Stimulated activated naive CD8-positive, alpha-beta T cell treated with anti-CD3 and anti-CD28 coated beads, Interleukin-15, Interleukin-2, amounts not matched to agents 100 ng/mL and 50 ng/mL, for 24 hours (primary cell): Measurements from ENCODE around the gene SOX14.

Experiments used
- H3K27ac Mint-ChIP-seq: one replicate; pipeline ENCODE4 v1.8.0; 2021; ENCODE audit warnings: mild to moderate bottlenecking, mixed read lengths
- H3K27me3 Mint-ChIP-seq: one replicate; pipeline ENCODE4 v1.8.0; 2021; ENCODE audit warnings: mixed read lengths
- H3K36me3 Mint-ChIP-seq: one replicate; pipeline ENCODE4 v1.8.0; 2021; ENCODE audit warnings: low read depth, mixed read lengths
- H3K4me1 Mint-ChIP-seq: one replicate; pipeline ENCODE4 v1.8.0; 2021; ENCODE audit warnings: low read depth, mixed read lengths
- H3K4me3 Mint-ChIP-seq: one replicate; pipeline ENCODE4 v1.8.0; 2021; ENCODE audit warnings: mild to moderate bottlenecking, mixed read lengths
- H3K9me3 Mint-ChIP-seq: one replicate; pipeline ENCODE4 v1.8.0; 2021; ENCODE audit warnings: mixed read lengths

The SOX14 gene

GRCh38 chr3:137764001-137764433 lies at the start of gene SOX14:
SOX14 (plus strand) TSS chr3:137764315; CDS start chr3:137764785, 470 bp downstream.
- Mint-ChIP-seq H3K27ac (no peak within 1 kb of the TSS), H3K4me3 (no peak within 1 kb of the TSS), H3K36me3 (no peaks in the 10 kb centered on the region), H3K9me3 (no peaks in the 10 kb centered on the region), H3K27me3 (peaks cover 83% of the 10 kb centered on the region), H3K4me1 (no peaks in the 10 kb centered on the region)

GRCh38 chr3:137714551-137714950 lies 49.6 kb upstream of the SOX14 start:
- peaks cover 14% of the 10 kb centered on the region for H3K9me3 Mint-ChIP-seq
- H3K27ac Mint-ChIP-seq: no peak overlapping the region
- H3K27me3 Mint-ChIP-seq: no peaks in the 10 kb centered on the region
- no peaks in the 10 kb centered on the region for H3K4me1 Mint-ChIP-seq
- H3K4me3 Mint-ChIP-seq: no peak overlapping the region
- H3K36me3 Mint-ChIP-seq: no peaks in the 10 kb centered on the region

GRCh38 chr3:137724240-137724639 lies 39.9 kb upstream of the SOX14 start:
- peaks cover 5% of the 10 kb centered on the region for H3K9me3 Mint-ChIP-seq
- no peaks in the 10 kb centered on the region for H3K36me3 Mint-ChIP-seq
- no peak overlapping the region for H3K27ac Mint-ChIP-seq
- no peak overlapping the region for H3K4me3 Mint-ChIP-seq
- no peaks in the 10 kb centered on the region for H3K4me1 Mint-ChIP-seq
- no peaks in the 10 kb centered on the region for H3K27me3 Mint-ChIP-seq

- peaks cover 18% of the 10 kb centered on the region for H3K9me3 Mint-ChIP-seq
- no peak overlapping the region for H3K4me3 Mint-ChIP-seq
- H3K27ac Mint-ChIP-seq: no peak overlapping the region
- H3K4me1 Mint-ChIP-seq: no peaks in the 10 kb centered on the region
- peaks cover 4% of the 10 kb centered on the region for H3K27me3 Mint-ChIP-seq
- no peaks in the 10 kb centered on the region for H3K36me3 Mint-ChIP-seq
Observed at GRCh38 chr3:137737208-137737607, 26.9 kb upstream of the SOX14 start.

- no peak overlapping the region for H3K27ac Mint-ChIP-seq
- peaks cover 13% of the 10 kb centered on the region for H3K9me3 Mint-ChIP-seq
- H3K27me3 Mint-ChIP-seq: no peaks in the 10 kb centered on the region
- no peaks in the 10 kb centered on the region for H3K4me1 Mint-ChIP-seq
- no peak overlapping the region for H3K4me3 Mint-ChIP-seq
- H3K36me3 Mint-ChIP-seq: no peaks in the 10 kb centered on the region
Observed at GRCh38 chr3:137738710-137739109, 25.4 kb upstream of the SOX14 start.

- Mint-ChIP-seq H3K27ac (no peak overlapping the region), H3K27me3 (peaks cover 8% of the 10 kb centered on the region), H3K36me3 (no peaks in the 10 kb centered on the region), H3K4me1 (no peaks in the 10 kb centered on the region), H3K4me3 (no peak overlapping the region), H3K9me3 (peaks cover 3% of the 10 kb centered on the region)
Observed at GRCh38 chr3:137743608-137744007, 20.5 kb upstream of the SOX14 start.

- Mint-ChIP-seq H3K27ac (no peak overlapping the region), H3K27me3 (peaks cover 15% of the 10 kb centered on the region), H3K36me3 (no peaks in the 10 kb centered on the region), H3K9me3 (peaks cover 3% of the 10 kb centered on the region), H3K4me1 (no peaks in the 10 kb centered on the region), H3K4me3 (no peak overlapping the region)
Observed at GRCh38 chr3:137746808-137747207, 17.3 kb upstream of the SOX14 start.

- H3K27ac Mint-ChIP-seq: no peak overlapping the region
- peaks cover 57% of the 10 kb centered on the region for H3K27me3 Mint-ChIP-seq
- H3K9me3 Mint-ChIP-seq: peaks cover 7% of the 10 kb centered on the region
- H3K4me3 Mint-ChIP-seq: no peak overlapping the region
- no peaks in the 10 kb centered on the region for H3K36me3 Mint-ChIP-seq
- H3K4me1 Mint-ChIP-seq: no peaks in the 10 kb centered on the region
Observed at GRCh38 chr3:137759505-137759904, 4.6 kb upstream of the SOX14 start.

GRCh38 chr3:137760341-137761098 lies 3.6 kb upstream of the SOX14 start:
- Mint-ChIP-seq H3K27ac (no peak overlapping the region), H3K4me3 (no peak overlapping the region), H3K4me1 (no peaks in the 10 kb centered on the region), H3K36me3 (no peaks in the 10 kb centered on the region), H3K9me3 (no peaks in the 10 kb centered on the region), H3K27me3 (peaks cover 57% of the 10 kb centered on the region)

GRCh38 chr3:137761099-137761562 lies 3.0 kb upstream of the SOX14 start:
- Mint-ChIP-seq H3K27me3 (peaks cover 63% of the 10 kb centered on the region), H3K36me3 (no peaks in the 10 kb centered on the region), H3K4me3 (no peak overlapping the region), H3K9me3 (no peaks in the 10 kb centered on the region), H3K4me1 (no peaks in the 10 kb centered on the region), H3K27ac (no peak overlapping the region)

- H3K27me3 Mint-ChIP-seq: peaks cover 70% of the 10 kb centered on the region
- no peaks in the 10 kb centered on the region for H3K9me3 Mint-ChIP-seq
- no peaks in the 10 kb centered on the region for H3K36me3 Mint-ChIP-seq
- H3K4me3 Mint-ChIP-seq: no peak overlapping the region
- no peak overlapping the region for H3K27ac Mint-ChIP-seq
- no peaks in the 10 kb centered on the region for H3K4me1 Mint-ChIP-seq
Observed at GRCh38 chr3:137761563-137762503, 2.3 kb upstream of the SOX14 start.

GRCh38 chr3:137762674-137763593 lies 1.2 kb upstream of the SOX14 start:
- Mint-ChIP-seq H3K36me3 (no peaks in the 10 kb centered on the region), H3K4me3 (no peak overlapping the region), H3K4me1 (no peaks in the 10 kb centered on the region), H3K27me3 (peaks cover 80% of the 10 kb centered on the region), H3K27ac (no peak overlapping the region), H3K9me3 (no peaks in the 10 kb centered on the region)

- Mint-ChIP-seq H3K27ac (no peak overlapping the region), H3K27me3 (peaks cover 83% of the 10 kb centered on the region), H3K4me3 (no peak overlapping the region), H3K9me3 (no peaks in the 10 kb centered on the region), H3K4me1 (no peaks in the 10 kb centered on the region), H3K36me3 (no peaks in the 10 kb centered on the region)
Observed at GRCh38 chr3:137763594-137763938, 549 bp upstream of the SOX14 start.

- Mint-ChIP-seq H3K27me3 (peaks cover 86% of the 10 kb centered on the region), H3K9me3 (no peaks in the 10 kb centered on the region), H3K4me3 (no peak overlapping the region), H3K36me3 (no peaks in the 10 kb centered on the region), H3K4me1 (peaks cover 4% of the 10 kb centered on the region), H3K27ac (no peak overlapping the region)
Observed at GRCh38 chr3:137764563-137765309, 621 bp downstream of the SOX14 start.
